Body of pancreas (tissue), 4 donors: ENCODE data around the gene CHSY1.

Source experiments
- POLR2A ChIP-seq, 3 donors: fragments of 450-650 bp; IDR thresholded peaks; one replicate each; pipeline ENCODE4 v1.6.1; 2016; ENCODE audit warnings: antibody characterized with exemption in 3 of 3, mild to moderate bottlenecking in 2 of 3
- TF ChIP-seq, protein P1 (sequence below), 7 experiments: fragments of 450-650 bp in 4 of 7; fragments of 200-600 bp in 3 of 7; sonication (generic) in 3 of 7; IDR thresholded peaks; one replicate each; pipeline ENCODE4 v1.5.1; 2016 to 2019; ENCODE audit warnings: antibody characterized with exemption in 7 of 7

DNA sequence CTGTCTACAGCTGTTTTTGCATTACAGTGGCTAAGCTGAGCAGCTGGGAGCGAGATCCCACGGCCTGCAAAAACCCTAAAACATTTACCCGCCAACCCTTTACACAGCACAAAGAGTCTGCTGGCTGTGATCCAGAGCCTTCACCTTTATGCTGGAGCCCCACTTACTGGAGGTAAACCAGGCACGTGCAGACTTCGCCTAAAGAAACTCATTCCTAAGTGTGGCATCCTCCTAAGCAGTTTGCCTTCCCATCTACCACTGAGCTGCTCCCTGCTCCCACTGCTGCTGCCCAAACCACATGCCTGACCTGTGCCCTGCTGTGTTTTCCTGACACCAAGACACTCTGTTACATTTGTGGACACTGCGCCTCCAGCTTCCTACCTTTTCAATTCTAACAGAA is 53.0 kb downstream of the CHSY1 start:
- TF ChIP-seq, protein P1, sequence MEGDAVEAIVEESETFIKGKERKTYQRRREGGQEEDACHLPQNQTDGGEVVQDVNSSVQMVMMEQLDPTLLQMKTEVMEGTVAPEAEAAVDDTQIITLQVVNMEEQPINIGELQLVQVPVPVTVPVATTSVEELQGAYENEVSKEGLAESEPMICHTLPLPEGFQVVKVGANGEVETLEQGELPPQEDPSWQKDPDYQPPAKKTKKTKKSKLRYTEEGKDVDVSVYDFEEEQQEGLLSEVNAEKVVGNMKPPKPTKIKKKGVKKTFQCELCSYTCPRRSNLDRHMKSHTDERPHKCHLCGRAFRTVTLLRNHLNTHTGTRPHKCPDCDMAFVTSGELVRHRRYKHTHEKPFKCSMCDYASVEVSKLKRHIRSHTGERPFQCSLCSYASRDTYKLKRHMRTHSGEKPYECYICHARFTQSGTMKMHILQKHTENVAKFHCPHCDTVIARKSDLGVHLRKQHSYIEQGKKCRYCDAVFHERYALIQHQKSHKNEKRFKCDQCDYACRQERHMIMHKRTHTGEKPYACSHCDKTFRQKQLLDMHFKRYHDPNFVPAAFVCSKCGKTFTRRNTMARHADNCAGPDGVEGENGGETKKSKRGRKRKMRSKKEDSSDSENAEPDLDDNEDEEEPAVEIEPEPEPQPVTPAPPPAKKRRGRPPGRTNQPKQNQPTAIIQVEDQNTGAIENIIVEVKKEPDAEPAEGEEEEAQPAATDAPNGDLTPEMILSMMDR (IDR thresholded peaks at IDR 0.05): no peak
- TF ChIP-seq POLR2A (IDR thresholded peaks at IDR 0.05): no peak
